Transverse colon (tissue), 4 donors: ENCODE data around the gene AK9.
A peak's percentile ranks its signal among the peaks of the same experiment; 100 is the strongest.

Experiments used
- EP300 ChIP-seq: sonication (generic); formaldehyde crosslinking; IDR thresholded peaks from one replicate; pipeline ENCODE4 v1.6.1; 2017; ENCODE audit warnings: antibody characterized with exemption, low read depth
- POLR2A ChIP-seq: fragments of 450-650 bp; IDR thresholded peaks from one replicate; pipeline ENCODE4 v1.6.1; 2016; ENCODE audit warnings: antibody characterized with exemption, mild to moderate bottlenecking, moderate library complexity
- POLR2AphosphoS5 ChIP-seq, 3 donors: sonication (generic); formaldehyde crosslinking; IDR thresholded peaks; one replicate each; pipeline ENCODE4 v1.6.1; 2016; ENCODE audit warnings: antibody characterized with exemption in 3 of 3
- TF ChIP-seq, protein P1 (sequence below), 5 experiments: fragments of 200-600 bp in 3 of 5; fragments of 450-650 bp in 2 of 5; sonication (generic) in 3 of 5; IDR thresholded peaks; 1 replicate in 2 of 5; 2 replicates in 3 of 5; pipeline ENCODE4 v1.5.1; 2016 to 2017; ENCODE audit warnings: antibody characterized with exemption in 5 of 5, inconsistent platforms in 3 of 5, mild to moderate bottlenecking in 2 of 5, moderate library complexity in 1 of 5

DNA sequence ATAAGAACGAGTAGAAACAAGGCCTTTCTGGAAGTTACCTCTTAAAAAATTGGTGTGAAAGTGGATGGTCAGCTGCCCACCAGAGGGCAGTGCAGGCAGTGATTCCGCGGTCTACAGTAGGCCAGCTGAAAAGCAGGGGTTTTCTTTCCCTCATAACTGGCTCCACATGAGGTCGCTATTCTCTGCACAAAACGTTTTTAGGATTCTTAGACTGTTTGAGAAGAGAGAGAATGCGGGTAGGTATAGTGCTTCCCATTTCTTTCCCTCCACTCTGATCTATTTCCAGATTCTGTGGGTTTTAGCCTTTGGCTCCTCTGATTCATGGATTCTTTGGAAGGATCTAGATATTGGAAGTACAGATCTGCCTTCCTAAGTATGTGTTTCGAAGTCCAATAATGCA is 14.3 kb upstream of the AK9 start:
- TF ChIP-seq, protein P1, sequence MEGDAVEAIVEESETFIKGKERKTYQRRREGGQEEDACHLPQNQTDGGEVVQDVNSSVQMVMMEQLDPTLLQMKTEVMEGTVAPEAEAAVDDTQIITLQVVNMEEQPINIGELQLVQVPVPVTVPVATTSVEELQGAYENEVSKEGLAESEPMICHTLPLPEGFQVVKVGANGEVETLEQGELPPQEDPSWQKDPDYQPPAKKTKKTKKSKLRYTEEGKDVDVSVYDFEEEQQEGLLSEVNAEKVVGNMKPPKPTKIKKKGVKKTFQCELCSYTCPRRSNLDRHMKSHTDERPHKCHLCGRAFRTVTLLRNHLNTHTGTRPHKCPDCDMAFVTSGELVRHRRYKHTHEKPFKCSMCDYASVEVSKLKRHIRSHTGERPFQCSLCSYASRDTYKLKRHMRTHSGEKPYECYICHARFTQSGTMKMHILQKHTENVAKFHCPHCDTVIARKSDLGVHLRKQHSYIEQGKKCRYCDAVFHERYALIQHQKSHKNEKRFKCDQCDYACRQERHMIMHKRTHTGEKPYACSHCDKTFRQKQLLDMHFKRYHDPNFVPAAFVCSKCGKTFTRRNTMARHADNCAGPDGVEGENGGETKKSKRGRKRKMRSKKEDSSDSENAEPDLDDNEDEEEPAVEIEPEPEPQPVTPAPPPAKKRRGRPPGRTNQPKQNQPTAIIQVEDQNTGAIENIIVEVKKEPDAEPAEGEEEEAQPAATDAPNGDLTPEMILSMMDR (IDR thresholded peaks at IDR 0.05), result peak; percentile 90 to 98 (median 93)
- TF ChIP-seq POLR2A (no peak), EP300 (no peak), POLR2AphosphoS5 (IDR thresholded peaks at IDR 0.05) (no peak)
